ENCODE results near the gene ITGB5. TPM values are rescaled to one million over a fixed set of nuclear protein-coding genes. Genes with fewer than 3 reads are reported as not detected.

Gene ITGB5
- total and polyA plus RNA-seq, 2 experiments from 2014 or later = 103 to 109 TPM

- H3K27me3 ChIP-seq = no peaks in the 10 kb centered on the region
- no peaks in the 10 kb centered on the region for H3K4me1 ChIP-seq (ENCODE audit: insufficient read depth)
- H3K9me3 ChIP-seq (ENCODE audit: low read depth) = no peaks in the 10 kb centered on the region
- no peaks in the 10 kb centered on the region for H3K79me2 ChIP-seq
- no peaks in the 10 kb centered on the region for H3K36me3 ChIP-seq (replicated peaks; ENCODE audit: insufficient read depth, low read depth)
- DNase-seq (ENCODE audit: low spot score) = no peak
- no peak overlapping the region for H2AFZ ChIP-seq
- WGBS (ENCODE audit: low lambda C conversion rate, missing lambda C conversion rate) = 88% methylated on average over 8 of the region's 8 CpGs
- TF ChIP-seq CTCF (IDR thresholded peaks at IDR 0.05; ENCODE audit: poor library complexity) (no peak), EZH2phosphoT487 (IDR thresholded peaks at IDR 0.05; ENCODE audit: low read depth, severe bottlenecking, unreplicated experiment) (no peak), EZH2 (IDR thresholded peaks at IDR 0.05; ENCODE audit: borderline replicate concordance) (no peak)
- H3K27ac ChIP-seq = no peak overlapping the region
- H3K4me2 ChIP-seq = no peak overlapping the region
- H3K9me2 ChIP-seq (replicated peaks; ENCODE audit: insufficient read depth) = no peaks in the 10 kb centered on the region
- H4K20me1 ChIP-seq (ENCODE audit: insufficient read depth, poor library complexity, severe bottlenecking) = no peaks in the 10 kb centered on the region
- no peak overlapping the region for H3K4me3 ChIP-seq
These were observed 138.5 kb downstream of the ITGB5 start for GRCh38 chr3:124748560-124749198.

DNA sequence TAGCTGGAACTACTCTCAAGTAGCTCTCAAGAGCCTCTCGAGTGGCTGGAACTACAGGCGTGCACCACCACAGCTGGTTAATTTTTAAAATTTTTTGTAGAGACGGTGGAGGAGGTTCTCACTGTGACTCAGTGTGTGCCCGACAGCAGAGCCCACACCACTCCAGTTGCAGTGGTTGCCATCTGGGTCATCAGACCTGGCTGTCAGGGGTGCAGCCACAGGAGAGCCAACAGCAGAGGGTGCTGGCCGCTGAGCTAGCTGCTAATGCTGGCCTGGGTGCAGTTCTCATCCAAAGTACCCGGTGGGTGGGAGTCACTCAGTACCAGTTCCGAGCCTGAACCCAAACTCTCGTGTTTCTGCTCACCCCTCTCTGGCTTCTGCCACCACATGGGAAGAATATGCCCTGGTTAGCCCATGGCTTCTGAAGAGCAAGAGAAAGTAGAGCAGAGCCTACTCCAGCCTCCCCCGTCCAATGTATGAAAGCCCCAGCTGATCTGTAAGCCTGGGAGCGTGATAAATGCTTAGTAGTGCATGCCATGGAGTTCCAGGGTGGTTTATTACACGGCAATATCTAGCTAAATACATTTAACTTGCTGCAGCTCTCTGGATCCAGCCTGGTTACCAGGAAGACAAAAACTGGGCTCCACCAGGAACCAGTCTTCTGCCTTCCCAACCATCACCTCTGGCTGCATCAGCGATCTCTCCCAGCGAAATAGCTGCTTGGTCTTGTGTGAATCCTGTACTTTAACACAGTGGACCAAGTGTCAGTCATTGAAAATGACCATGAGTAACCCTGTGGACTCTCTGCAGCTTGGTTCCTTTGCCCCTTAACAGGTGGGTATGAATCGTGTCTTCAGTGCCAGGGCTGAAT is 139.8 kb downstream of the ITGB5 start:
- DNase-seq (ENCODE audit: low spot score) = no peak

DNA sequence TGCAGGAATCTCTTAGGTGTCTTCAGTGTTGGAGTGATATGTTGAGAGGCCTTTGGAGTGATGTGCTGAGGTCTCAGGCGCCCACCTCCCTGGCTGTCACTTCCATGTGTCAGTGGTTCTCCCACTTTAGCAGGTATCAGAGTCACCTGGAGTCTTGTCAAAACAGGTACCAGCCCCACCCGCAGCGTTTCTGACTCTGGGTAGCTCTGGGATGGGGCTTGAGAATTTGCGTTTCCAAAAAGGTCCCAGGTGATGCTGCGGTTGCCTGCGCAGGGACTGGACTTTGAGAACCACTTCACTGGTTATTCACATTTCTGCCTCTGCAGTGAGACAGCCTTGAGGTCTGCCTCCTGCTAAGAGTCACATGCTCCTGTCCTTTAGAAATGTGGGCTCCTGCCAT is 141.4 kb downstream of the ITGB5 start:
- no peaks in the 10 kb centered on the region for H3K9me3 ChIP-seq (ENCODE audit: low read depth)
- peaks cover 2% of the 10 kb centered on the region for H3K79me2 ChIP-seq
- H3K36me3 ChIP-seq (replicated peaks; ENCODE audit: insufficient read depth, low read depth) = no peaks in the 10 kb centered on the region
- no peak for DNase-seq (ENCODE audit: low spot score)
- H3K4me3 ChIP-seq = no peak overlapping the region
- no peaks in the 10 kb centered on the region for H3K4me1 ChIP-seq (ENCODE audit: insufficient read depth)
- H4K20me1 ChIP-seq (ENCODE audit: insufficient read depth, poor library complexity, severe bottlenecking) = no peaks in the 10 kb centered on the region
- no peak overlapping the region for H3K4me2 ChIP-seq
- H2AFZ ChIP-seq = no peak overlapping the region
- H3K9me2 ChIP-seq (replicated peaks; ENCODE audit: insufficient read depth) = no peaks in the 10 kb centered on the region
- TF ChIP-seq CTCF (IDR thresholded peaks at IDR 0.05; ENCODE audit: poor library complexity) (no peak), EZH2phosphoT487 (IDR thresholded peaks at IDR 0.05; ENCODE audit: low read depth, severe bottlenecking, unreplicated experiment) (no peak), EZH2 (IDR thresholded peaks at IDR 0.05; ENCODE audit: borderline replicate concordance) (no peak)
- H3K27ac ChIP-seq = peak overlapping the region; percentile 78
- 97% methylated on average over 6 of the region's 6 CpGs for WGBS (ENCODE audit: low lambda C conversion rate, missing lambda C conversion rate)
- no peaks in the 10 kb centered on the region for H3K27me3 ChIP-seq

More for the DNA sequence above, 139.8 kb downstream of the ITGB5 start:
- H3K27me3 ChIP-seq = no peaks in the 10 kb centered on the region
- 93% methylated on average over 14 of the region's 14 CpGs for WGBS (ENCODE audit: low lambda C conversion rate, missing lambda C conversion rate)
- H3K4me3 ChIP-seq = no peak overlapping the region
- H2AFZ ChIP-seq = no peak overlapping the region
- no peak for TF ChIP-seq CTCF (IDR thresholded peaks at IDR 0.05; ENCODE audit: poor library complexity)
- H4K20me1 ChIP-seq (ENCODE audit: insufficient read depth, poor library complexity, severe bottlenecking) = no peaks in the 10 kb centered on the region
- H3K79me2 ChIP-seq = peaks cover 2% of the 10 kb centered on the region
- H3K36me3 ChIP-seq (replicated peaks; ENCODE audit: insufficient read depth, low read depth) = no peaks in the 10 kb centered on the region
- H3K9me2 ChIP-seq (replicated peaks; ENCODE audit: insufficient read depth) = no peaks in the 10 kb centered on the region
- no peaks in the 10 kb centered on the region for H3K4me1 ChIP-seq (ENCODE audit: insufficient read depth)
- H3K9me3 ChIP-seq (ENCODE audit: low read depth) = no peaks in the 10 kb centered on the region
- no peak overlapping the region for H3K27ac ChIP-seq
- H3K4me2 ChIP-seq = no peak overlapping the region

All from hepatocyte (in vitro differentiated cells).